Measurements from ENCODE around the gene MPO.

- TF ChIP-seq CTCF (IDR thresholded peaks at IDR 0.05; ENCODE audit: extremely low read depth in 1 of 2, insufficient read depth in 1 of 2, low read depth in 1 of 2, low read length in 2 of 2) (no peak), MAX (IDR thresholded peaks at IDR 0.05; ENCODE audit: insufficient read depth, insufficient read length) (no peak), EZH2 (IDR thresholded peaks at IDR 0.05; ENCODE audit: borderline replicate concordance, low read depth, low read length, severe bottlenecking) (no peak), POLR2A (IDR thresholded peaks at IDR 0.05; ENCODE audit: low read depth, low read length) (no peak), POLR2AphosphoS5 (IDR thresholded peaks at IDR 0.05; ENCODE audit: insufficient read depth, low read depth, low read length) (no peak)
These were observed 30.7 kb upstream of the MPO start for GRCh38 chr17:58311429-58311894.

Measured in endothelial cell of umbilical vein (primary cell).